Measurements from ENCODE around the gene DSCAM.
"Not testable (repeated sequence)": the region's sequence is repeated elsewhere in the genome, so short reads cannot be mapped to it uniquely, and the experiment has no call there.

Gene DSCAM

GRCh38 chr21:40335704-40336103, 511.3 kb downstream of the DSCAM start:
- TF ChIP-seq CTCF (conservative IDR thresholded peaks at IDR 0.05; ENCODE audit: low read depth, low read length): no peak
- no peak overlapping the region for H3K4me3 ChIP-seq (ENCODE audit: low read depth, low read length)
- no peak for DNase-seq (ENCODE audit: low read depth)

DNA sequence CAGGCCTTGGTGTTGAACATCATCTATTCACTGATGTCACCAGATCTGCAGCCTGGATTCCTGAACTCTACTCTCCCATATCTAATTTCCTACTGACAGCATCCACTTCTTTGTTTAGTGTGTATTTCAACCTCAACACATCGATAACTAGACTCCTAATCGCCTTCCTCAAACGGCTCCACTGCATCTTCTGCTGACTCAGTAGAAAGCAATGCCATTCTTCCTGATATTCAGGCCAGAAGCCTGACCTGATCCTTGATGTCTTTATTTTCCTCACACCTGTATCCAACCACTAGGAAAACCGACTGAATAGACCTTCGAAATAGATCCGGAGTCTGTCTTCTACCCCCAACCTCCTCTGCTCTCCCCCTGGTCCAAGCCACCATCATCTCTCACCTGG, 512.8 kb downstream of the DSCAM start:
- TF ChIP-seq CTCF (conservative IDR thresholded peaks at IDR 0.05; ENCODE audit: low read depth, low read length): no peak
- H3K4me3 ChIP-seq (ENCODE audit: low read depth, low read length): no peak overlapping the region
- no peak for DNase-seq (ENCODE audit: low read depth)

DNA sequence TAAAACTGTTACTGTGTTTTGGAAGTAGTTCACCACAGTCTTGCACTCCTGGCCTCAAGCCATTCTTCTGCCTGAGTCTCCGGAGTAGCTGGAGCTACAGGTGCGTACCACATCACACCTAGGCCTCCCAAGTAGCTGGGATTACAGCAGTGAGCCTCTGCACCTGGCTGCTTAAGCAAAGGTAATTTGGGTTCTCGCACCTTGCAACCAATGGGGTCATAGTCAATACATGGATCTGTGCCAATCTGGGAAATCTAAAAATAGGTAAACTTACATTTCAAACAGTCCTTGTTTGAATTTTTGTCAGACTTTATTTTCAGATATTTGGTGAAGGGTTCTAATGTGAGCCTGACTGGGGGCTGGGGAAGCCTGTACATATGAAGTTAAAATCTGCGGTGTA, 513.2 kb downstream of the DSCAM start:
- no peak for DNase-seq (ENCODE audit: low read depth)
- no peak overlapping the region for H3K4me3 ChIP-seq (ENCODE audit: low read depth, low read length)
- TF ChIP-seq CTCF (conservative IDR thresholded peaks at IDR 0.05; ENCODE audit: low read depth, low read length): no peak

DNA sequence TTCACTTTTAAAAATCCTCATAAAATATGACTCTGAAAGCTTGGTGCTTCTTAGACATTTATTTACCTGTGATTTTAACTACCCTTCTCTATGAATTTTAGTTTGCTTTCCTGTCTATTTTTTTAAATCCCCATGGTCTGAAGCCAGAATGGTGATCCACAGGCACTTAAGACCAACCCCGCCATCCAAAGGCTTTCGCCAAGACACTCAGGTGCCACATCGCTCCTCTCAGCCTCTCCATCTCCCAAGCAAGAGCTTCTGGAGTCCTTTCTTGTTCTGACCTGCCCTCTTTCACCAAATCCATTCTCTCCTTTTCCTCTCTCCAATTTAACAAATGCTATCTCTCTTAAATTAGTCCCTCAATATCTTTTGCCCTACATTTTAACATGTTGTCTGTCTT, 515.2 kb downstream of the DSCAM start:
- H3K4me3 ChIP-seq (ENCODE audit: low read depth, low read length): no peak overlapping the region
- no peak for DNase-seq (ENCODE audit: low read depth)
- TF ChIP-seq CTCF (conservative IDR thresholded peaks at IDR 0.05; ENCODE audit: low read depth, low read length): no peak

- TF ChIP-seq CTCF (conservative IDR thresholded peaks at IDR 0.05; ENCODE audit: low read depth, low read length): no peak
- H3K4me3 ChIP-seq (ENCODE audit: low read depth, low read length): no peak overlapping the region
- DNase-seq (ENCODE audit: low read depth): no peak
Measured at GRCh38 chr21:40331172-40331571, 515.8 kb downstream of the DSCAM start.

- TF ChIP-seq CTCF (conservative IDR thresholded peaks at IDR 0.05; ENCODE audit: low read depth, low read length): no peak
- H3K4me3 ChIP-seq (ENCODE audit: low read depth, low read length): no peak overlapping the region
- DNase-seq (ENCODE audit: low read depth): no peak
Measured at GRCh38 chr21:40324389-40324788, 522.6 kb downstream of the DSCAM start.

DNA sequence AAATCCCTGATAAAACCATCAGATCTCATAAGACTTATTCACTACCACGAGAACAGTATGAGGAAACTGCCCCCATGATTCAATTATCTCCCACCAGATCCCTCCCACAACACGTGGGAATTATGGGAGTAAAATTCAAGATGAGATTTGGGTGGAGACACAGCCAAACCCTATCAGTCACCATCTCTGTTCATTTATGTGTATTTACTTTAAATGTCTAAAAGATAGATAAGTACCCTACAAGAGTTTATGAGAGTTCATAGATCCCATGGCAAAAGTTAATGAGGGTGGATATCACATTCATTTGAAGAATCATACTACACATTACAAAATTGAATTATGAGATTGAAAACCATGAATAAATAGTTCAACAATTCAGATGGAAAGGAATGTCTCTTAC, 526.2 kb downstream of the DSCAM start:
- not testable (repeated sequence) for DNase-seq (ENCODE audit: low read depth); H3K4me3 ChIP-seq (ENCODE audit: low read depth, low read length)

DNA sequence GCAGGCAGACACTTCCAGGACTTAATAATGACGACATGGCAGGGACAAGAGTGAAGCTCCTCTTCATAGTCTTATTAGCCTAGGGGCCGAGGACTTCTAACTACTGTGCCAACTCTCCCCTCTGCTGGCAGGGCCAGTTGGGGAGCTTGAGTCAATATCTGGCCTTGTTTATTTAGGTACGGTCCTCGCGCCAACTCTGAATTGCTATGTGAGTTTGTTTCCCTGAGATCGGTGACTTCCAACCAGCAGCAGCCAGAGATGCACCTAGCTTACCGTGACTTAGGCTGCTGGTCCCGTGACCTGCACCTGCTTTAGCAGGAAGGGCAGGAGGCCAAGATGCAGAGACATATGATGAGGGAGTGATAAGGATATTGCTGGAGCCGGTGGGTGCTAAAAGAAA, 528.6 kb downstream of the DSCAM start:
- TF ChIP-seq CTCF (conservative IDR thresholded peaks at IDR 0.05; ENCODE audit: low read depth, low read length): no peak
- no peak for DNase-seq (ENCODE audit: low read depth)
- H3K4me3 ChIP-seq (ENCODE audit: low read depth, low read length): no peak overlapping the region
